Right renal cortex interstitium (tissue), 3 donors: ENCODE measurements around the gene ZNF23. TPM values are rescaled to one million over a fixed set of nuclear protein-coding genes. Genes with fewer than 3 reads are reported as not detected.

Experiments used
- DNase-seq, 3 donors: peaks; one replicate each; pipeline ENCODE4 v3.0.0-alpha.2; 2013; ENCODE audit warnings: low read depth in 3 of 3, low spot score in 2 of 3
- polyA plus RNA-seq, 3 donors: library from polyadenylated mRNA; unstranded; fragments of 120-200 nt; gene quantifications; one replicate each; pipeline ENCODE4 v1.2.1, GENCODE V29; 2013; ENCODE audit not compliant: insufficient read length in 3 of 3

Gene ZNF23
- polyA plus RNA-seq, 3 donors = 16.5 to 18.4 (median 17.9) TPM

DNA sequence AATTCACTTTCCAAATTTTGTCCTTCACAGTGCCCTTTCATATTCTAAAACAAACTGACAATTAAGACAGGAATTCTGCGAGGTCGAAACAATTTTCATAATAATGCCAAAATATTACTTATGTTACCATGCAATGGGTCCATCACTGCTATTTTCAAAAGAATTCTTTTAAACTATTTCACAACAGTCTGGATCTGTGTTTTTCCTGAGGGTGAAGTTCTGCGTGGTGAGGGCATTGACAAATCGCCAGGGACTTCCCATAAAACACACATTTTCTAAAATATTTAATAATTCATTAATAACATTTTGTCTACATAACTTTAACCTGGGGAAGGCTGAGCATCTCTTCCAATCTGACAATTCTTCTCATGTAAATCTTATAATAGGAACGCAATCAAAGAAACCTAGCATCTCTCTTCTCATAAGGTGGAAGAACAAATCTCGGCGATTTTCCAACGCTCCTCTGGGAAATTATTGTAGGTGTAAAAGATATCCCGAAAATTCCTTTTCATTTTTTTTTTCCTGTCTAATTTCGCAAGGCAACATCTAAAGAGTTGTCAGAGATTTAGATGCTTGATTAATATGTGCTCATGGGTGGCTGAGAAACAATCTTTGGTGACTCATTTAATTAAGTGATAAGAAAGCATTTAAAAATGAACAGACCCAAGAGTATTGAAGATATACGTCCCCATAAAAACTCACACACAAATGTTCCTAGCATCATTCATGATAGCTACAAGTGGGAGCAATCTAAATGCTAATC is 62.1 kb downstream of the ZNF23 start:
- DNase-seq = no peak

Other genes with a start within 250 kb of the ZNF23 start
- 10 to 100 TPM; 11.3 to 13.1 (median 12.5) TPM for gene HYDIN, start 231.5 kb downstream of the ZNF23 start, polyA plus RNA-seq
- 10 to 100 TPM; 41.5 to 46.0 (median 45.9) TPM for gene CMTR2, start 172.8 kb downstream of the ZNF23 start, polyA plus RNA-seq
- gene CALB2, start 103.5 kb downstream of the ZNF23 start, polyA plus RNA-seq = 1 to 10 TPM in 2 of 3 donors, under 1 TPM in 1; 0.69 to 1.3 (median 1.3) TPM
- gene TLE7, start 20.2 kb downstream of the ZNF23 start, polyA plus RNA-seq = not detected
- 10 to 100 TPM; 12.8 to 14.3 (median 13.6) TPM for gene ZNF19, start 27.1 kb upstream of the ZNF23 start, polyA plus RNA-seq
- under 1 TPM; 0.18 to 0.32 (median 0.25) TPM for gene CHST4, start 64.2 kb upstream of the ZNF23 start, polyA plus RNA-seq
- gene TAT, start 114.8 kb upstream of the ZNF23 start, polyA plus RNA-seq = under 1 TPM; 0.03 to 0.07 (median 0.04) TPM
- gene MARVELD3, start 163.9 kb upstream of the ZNF23 start, polyA plus RNA-seq = 10 to 100 TPM; 12.9 to 15.9 (median 13.9) TPM